Measurements from ENCODE around the gene FGFR1OP2. TPM values are rescaled to one million over a fixed set of nuclear protein-coding genes. Genes with fewer than 3 reads are reported as not detected.

The FGFR1OP2 gene
- total and polyA plus RNA-seq, 2 donors (not counting 1 experiment from before 2014, with no cell fraction given): 36.4 to 60.8 TPM

GRCh38 chr12:27002141-27002540 lies 63.9 kb downstream of the FGFR1OP2 start:
- H2AFZ ChIP-seq (ENCODE audit: low read length): no peak overlapping the region
- H3K9ac ChIP-seq (ENCODE audit: insufficient read depth, low read length): no peak overlapping the region
- no peak overlapping the region for H3K4me2 ChIP-seq (ENCODE audit: extremely low read depth, insufficient read depth, low read length)
- TF ChIP-seq CTCF (conservative IDR thresholded peaks at IDR 0.05 in 1 of 2, IDR thresholded peaks at IDR 0.05 in 1 of 2; ENCODE audit: low read depth in 1 of 2, low read length in 2 of 2): no peak
- TF ChIP-seq EZH2 (IDR thresholded peaks at IDR 0.05; ENCODE audit: low read length, missing control alignments): no peak
- no peak overlapping the region for H3K4me3 ChIP-seq (replicated peaks in 1 of 4; ENCODE audit: control extremely low read depth in 1 of 4, insufficient read depth in 1 of 4, low read depth in 3 of 4, low read length in 4 of 4)
- no peaks in the 10 kb centered on the region for H3K4me1 ChIP-seq (ENCODE audit: control insufficient read depth, extremely low read depth, insufficient read depth, low read length)
- H3K27ac ChIP-seq (ENCODE audit: insufficient read depth, low read length): no peak overlapping the region
- no peaks in the 10 kb centered on the region for H3K36me3 ChIP-seq (ENCODE audit: control insufficient read depth, insufficient read depth, low read length)
- no peaks in the 10 kb centered on the region for H3K27me3 ChIP-seq (ENCODE audit: control insufficient read depth, insufficient read depth, low read length)
- H4K20me1 ChIP-seq (ENCODE audit: control insufficient read depth, extremely low read depth, insufficient read depth, low read length): no peaks in the 10 kb centered on the region
- H3K9me3 ChIP-seq (ENCODE audit: control insufficient read depth, insufficient read depth, low read depth, low read length): no peaks in the 10 kb centered on the region
- H3K79me2 ChIP-seq (ENCODE audit: control insufficient read depth, insufficient read depth, low read length): no peaks in the 10 kb centered on the region
- DNase-seq (ENCODE audit: low read depth in 2 of 2): no peak

DNA sequence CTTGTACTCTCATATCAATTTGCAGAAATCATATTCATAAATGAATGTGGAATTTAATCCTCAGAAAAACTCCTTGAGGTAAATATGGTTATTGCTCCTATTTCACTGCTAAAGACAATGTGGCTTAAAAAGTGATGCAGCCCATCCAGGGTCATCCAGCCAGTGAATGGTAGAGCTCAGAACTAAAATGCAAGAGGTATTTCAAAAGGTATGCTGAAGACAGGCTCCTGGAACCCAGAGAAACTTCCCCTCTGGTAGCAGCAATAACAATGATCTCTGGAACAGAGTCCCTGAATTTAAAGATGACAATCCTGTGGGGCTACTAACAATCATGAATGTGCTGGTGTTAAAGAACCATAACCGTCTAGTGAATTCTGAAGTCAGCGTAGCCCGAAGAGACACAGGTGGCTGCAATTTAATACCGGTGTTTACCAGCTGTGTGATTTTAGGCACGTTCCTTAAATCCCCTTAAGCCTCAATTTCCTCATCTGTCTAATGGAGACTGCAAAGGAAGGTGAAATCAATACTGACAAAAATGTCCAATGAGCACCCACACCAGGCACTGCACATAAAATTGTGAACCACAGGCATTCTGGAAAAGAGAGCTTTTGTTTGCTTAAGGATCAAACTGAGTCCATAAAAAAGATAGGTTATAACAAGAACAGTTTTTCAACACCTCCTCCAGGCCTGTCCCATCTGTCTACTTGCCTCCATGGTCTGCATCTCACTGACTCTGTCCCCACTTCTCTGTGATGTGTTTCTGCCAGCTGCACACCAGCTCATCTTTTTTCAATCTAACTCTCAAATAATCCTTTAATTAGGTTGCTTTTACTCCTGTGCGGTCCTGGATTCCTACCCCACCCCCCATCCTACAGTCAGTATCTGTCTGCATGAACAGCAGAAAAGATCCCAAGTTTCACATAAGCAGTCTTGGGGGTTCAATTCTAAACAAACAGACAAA lies 65.4 kb downstream of the FGFR1OP2 start:
- Histone ChIP-seq H3K9me3 (ENCODE audit: control insufficient read depth, insufficient read depth, low read depth, low read length) (no peaks in the 10 kb centered on the region), H3K79me2 (ENCODE audit: control insufficient read depth, insufficient read depth, low read length) (no peaks in the 10 kb centered on the region), H3K27me3 (ENCODE audit: control insufficient read depth, insufficient read depth, low read length) (no peaks in the 10 kb centered on the region), H3K4me1 (ENCODE audit: control insufficient read depth, extremely low read depth, insufficient read depth, low read length) (no peaks in the 10 kb centered on the region), H4K20me1 (ENCODE audit: control insufficient read depth, extremely low read depth, insufficient read depth, low read length) (no peaks in the 10 kb centered on the region), H3K4me3 (replicated peaks in 1 of 4; ENCODE audit: control extremely low read depth in 1 of 4, insufficient read depth in 1 of 4, low read depth in 3 of 4, low read length in 4 of 4) (no peak overlapping the region), H3K4me2 (ENCODE audit: extremely low read depth, insufficient read depth, low read length) (no peak overlapping the region), H3K36me3 (ENCODE audit: control insufficient read depth, insufficient read depth, low read length) (no peaks in the 10 kb centered on the region), H3K9ac (ENCODE audit: insufficient read depth, low read length) (no peak overlapping the region), H2AFZ (ENCODE audit: low read length) (no peak overlapping the region), H3K27ac (ENCODE audit: insufficient read depth, low read length) (no peak overlapping the region)
- TF ChIP-seq CTCF (conservative IDR thresholded peaks at IDR 0.05 in 1 of 2, IDR thresholded peaks at IDR 0.05 in 1 of 2; ENCODE audit: low read depth in 1 of 2, low read length in 2 of 2) (no peak), EZH2 (IDR thresholded peaks at IDR 0.05; ENCODE audit: low read length, missing control alignments) (no peak)
- DNase-seq (ENCODE audit: low read depth in 2 of 2): no peak

DNA sequence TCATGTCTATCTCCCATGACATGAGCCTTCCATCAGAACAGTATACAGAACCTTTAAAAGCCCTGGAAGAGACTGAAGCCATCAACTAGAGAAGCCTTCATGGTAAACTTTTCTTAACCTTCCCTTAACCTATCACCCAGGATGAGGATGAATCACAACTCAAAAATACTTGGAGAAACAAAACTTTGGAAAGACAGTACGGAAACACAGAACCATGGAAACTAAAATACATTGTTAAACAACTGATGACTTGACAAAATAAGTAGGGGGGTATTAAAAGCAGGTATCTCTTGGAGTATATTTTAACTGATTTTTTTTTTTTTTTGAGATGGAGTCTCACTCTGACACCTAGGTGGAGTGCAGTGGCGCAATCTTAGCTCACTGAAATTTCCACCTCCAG lies 67.2 kb downstream of the FGFR1OP2 start:
- no peak for DNase-seq (ENCODE audit: low read depth in 2 of 2)
- H3K79me2 ChIP-seq (ENCODE audit: control insufficient read depth, insufficient read depth, low read length): no peaks in the 10 kb centered on the region

More for the DNA sequence above, 67.2 kb downstream of the FGFR1OP2 start:
- Histone ChIP-seq H4K20me1 (ENCODE audit: control insufficient read depth, extremely low read depth, insufficient read depth, low read length) (no peaks in the 10 kb centered on the region), H3K4me2 (ENCODE audit: extremely low read depth, insufficient read depth, low read length) (no peak overlapping the region), H3K4me3 (replicated peaks in 1 of 4; ENCODE audit: control extremely low read depth in 1 of 4, insufficient read depth in 1 of 4, low read depth in 3 of 4, low read length in 4 of 4) (no peak overlapping the region), H3K27me3 (ENCODE audit: control insufficient read depth, insufficient read depth, low read length) (no peaks in the 10 kb centered on the region), H3K4me1 (ENCODE audit: control insufficient read depth, extremely low read depth, insufficient read depth, low read length) (peaks cover 2% of the 10 kb centered on the region), H3K9ac (ENCODE audit: insufficient read depth, low read length) (no peak overlapping the region), H3K36me3 (ENCODE audit: control insufficient read depth, insufficient read depth, low read length) (no peaks in the 10 kb centered on the region), H3K27ac (ENCODE audit: insufficient read depth, low read length) (no peak overlapping the region), H2AFZ (ENCODE audit: low read length) (no peak overlapping the region), H3K9me3 (ENCODE audit: control insufficient read depth, insufficient read depth, low read depth, low read length) (no peaks in the 10 kb centered on the region)
- TF ChIP-seq CTCF (conservative IDR thresholded peaks at IDR 0.05 in 1 of 2, IDR thresholded peaks at IDR 0.05 in 1 of 2; ENCODE audit: low read depth in 1 of 2, low read length in 2 of 2): no peak
- TF ChIP-seq EZH2 (IDR thresholded peaks at IDR 0.05; ENCODE audit: low read length, missing control alignments): no peak

Data from fibroblast of lung (primary cell).